ENCODE measurements around the gene LPP.

DNA sequence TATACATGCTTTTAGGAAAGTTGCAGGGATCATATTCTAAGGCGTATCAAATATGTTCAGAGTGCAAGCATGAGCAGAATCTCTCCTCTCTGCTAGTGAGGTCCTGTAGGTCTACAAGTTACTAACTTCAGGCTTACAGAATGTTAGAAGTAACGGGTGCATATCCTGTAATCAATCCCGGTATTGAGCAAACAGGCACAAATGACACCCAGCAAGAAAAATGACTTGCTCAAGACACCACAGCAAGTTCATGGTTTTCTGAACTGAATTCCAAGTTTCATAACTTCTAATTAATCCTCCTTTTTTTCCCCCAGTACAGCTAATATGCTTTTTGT is 663.9 kb downstream of the LPP start:
- TF ChIP-seq EZH2 (IDR thresholded peaks at IDR 0.05; ENCODE audit: low read length), result no peak
- TF ChIP-seq, protein P1, sequence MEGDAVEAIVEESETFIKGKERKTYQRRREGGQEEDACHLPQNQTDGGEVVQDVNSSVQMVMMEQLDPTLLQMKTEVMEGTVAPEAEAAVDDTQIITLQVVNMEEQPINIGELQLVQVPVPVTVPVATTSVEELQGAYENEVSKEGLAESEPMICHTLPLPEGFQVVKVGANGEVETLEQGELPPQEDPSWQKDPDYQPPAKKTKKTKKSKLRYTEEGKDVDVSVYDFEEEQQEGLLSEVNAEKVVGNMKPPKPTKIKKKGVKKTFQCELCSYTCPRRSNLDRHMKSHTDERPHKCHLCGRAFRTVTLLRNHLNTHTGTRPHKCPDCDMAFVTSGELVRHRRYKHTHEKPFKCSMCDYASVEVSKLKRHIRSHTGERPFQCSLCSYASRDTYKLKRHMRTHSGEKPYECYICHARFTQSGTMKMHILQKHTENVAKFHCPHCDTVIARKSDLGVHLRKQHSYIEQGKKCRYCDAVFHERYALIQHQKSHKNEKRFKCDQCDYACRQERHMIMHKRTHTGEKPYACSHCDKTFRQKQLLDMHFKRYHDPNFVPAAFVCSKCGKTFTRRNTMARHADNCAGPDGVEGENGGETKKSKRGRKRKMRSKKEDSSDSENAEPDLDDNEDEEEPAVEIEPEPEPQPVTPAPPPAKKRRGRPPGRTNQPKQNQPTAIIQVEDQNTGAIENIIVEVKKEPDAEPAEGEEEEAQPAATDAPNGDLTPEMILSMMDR (optimal IDR thresholded peaks at IDR 0.05 in 1 of 3, IDR thresholded peaks at IDR 0.05 in 1 of 3, conservative IDR thresholded peaks at IDR 0.05 in 1 of 3; ENCODE audit: extremely low read depth in 1 of 3, insufficient read depth in 2 of 3, low read length in 3 of 3), result no peak

Measured in keratinocyte (primary cell).